HG02798 (cell line): ENCODE data around the gene APEX1.
"Not testable (repeated sequence)": the region's sequence is repeated elsewhere in the genome, so short reads cannot be mapped to it uniquely, and the experiment has no call there.

Source experiments
- ATAC-seq: cut with Tn5 transposase; IDR thresholded peaks from one replicate; pipeline ENCODE4 v1.9.1; 2021; ENCODE audit warnings: mild to moderate bottlenecking; ENCODE audit not compliant: unreplicated experiment, poor library complexity

APEX1 gene

DNA sequence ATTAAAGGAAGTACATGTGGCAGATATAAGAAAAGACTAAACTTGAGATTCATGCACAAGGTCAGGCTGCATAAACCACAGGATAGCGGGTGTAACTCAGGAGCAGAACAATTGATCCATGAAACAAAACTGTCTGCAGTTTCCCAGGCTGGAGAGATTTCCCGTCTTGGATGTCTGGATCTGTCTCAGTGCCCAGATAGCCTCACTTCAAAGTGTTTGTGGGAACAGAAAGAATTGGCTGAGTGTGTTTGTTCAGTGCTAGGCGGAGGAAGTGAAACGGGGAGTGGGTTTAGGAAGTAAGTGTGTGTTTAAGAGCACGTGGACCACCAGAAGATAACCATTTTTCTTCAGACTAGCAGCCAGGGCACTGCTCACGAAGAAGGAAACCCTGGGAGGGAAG lies 48.9 kb downstream of the APEX1 start:
- no peak for ATAC-seq

DNA sequence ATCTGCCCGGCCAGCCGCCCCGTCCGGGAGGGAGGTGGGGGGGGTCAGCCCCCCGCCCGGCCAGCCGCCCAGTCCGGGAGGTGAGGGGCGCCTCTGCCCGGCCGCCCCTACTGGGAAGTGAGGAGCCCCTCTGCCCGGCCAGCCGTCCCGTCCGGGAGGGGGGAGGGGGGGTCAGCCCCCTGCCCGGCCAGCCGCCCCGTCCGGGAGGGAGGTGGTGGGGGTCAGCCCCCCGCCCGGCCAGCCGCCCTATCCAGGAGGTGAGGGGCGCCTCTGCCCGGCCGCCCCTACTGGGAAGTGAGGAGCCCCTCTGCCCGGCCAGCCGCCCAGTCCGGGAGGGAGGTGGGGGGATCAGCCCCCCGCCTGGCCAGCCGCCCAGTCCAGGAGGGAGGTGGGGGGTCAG lies 51.2 kb downstream of the APEX1 start:
- not testable (repeated sequence) for ATAC-seq

DNA sequence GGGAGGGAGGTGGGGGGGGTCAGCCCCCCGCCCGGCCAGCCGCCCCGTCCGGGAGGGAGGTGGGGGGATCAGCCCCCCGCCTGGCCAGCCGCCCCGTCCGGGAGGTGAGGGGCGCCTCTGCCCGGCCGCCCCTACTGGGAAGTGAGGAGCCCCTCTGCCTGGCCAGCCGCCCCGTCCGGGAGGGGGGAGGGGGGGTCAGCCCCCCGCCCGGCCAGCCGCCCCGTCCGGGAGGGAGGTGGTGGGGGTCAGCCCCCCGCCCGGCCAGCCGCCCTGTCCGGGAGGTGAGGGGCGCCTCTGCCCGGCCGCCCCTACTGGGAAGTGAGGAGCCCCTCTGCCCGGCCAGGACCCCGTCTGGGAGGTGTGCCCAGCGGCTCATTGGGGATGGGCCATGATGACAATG lies 51.7 kb downstream of the APEX1 start:
- not testable (repeated sequence) for ATAC-seq
